Measurements from ENCODE around the gene KRTAP12-3. TPM values are rescaled to one million over a fixed set of nuclear protein-coding genes. Genes with fewer than 3 reads are reported as not detected.
"Not testable (repeated sequence)": the region's sequence is repeated elsewhere in the genome, so short reads cannot be mapped to it uniquely, and the experiment has no call there.

Gene KRTAP12-3
- total RNA-seq = 10 to 100 TPM in 1 of 4 donors, not detected in 3; 13.2 TPM

- intact Hi-C loops (cut with DNase I; ENCODE audit: low total_unique reads) = no loop called here
- peak in 1 of 2 donors; percentile 63 for DNase-seq (ENCODE audit: low spot score in 2 of 2)
- TF ChIP-seq POLR2A (IDR thresholded peaks at IDR 0.05) = no peak
- TF ChIP-seq, protein P1, sequence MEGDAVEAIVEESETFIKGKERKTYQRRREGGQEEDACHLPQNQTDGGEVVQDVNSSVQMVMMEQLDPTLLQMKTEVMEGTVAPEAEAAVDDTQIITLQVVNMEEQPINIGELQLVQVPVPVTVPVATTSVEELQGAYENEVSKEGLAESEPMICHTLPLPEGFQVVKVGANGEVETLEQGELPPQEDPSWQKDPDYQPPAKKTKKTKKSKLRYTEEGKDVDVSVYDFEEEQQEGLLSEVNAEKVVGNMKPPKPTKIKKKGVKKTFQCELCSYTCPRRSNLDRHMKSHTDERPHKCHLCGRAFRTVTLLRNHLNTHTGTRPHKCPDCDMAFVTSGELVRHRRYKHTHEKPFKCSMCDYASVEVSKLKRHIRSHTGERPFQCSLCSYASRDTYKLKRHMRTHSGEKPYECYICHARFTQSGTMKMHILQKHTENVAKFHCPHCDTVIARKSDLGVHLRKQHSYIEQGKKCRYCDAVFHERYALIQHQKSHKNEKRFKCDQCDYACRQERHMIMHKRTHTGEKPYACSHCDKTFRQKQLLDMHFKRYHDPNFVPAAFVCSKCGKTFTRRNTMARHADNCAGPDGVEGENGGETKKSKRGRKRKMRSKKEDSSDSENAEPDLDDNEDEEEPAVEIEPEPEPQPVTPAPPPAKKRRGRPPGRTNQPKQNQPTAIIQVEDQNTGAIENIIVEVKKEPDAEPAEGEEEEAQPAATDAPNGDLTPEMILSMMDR (IDR thresholded peaks at IDR 0.05) = no peak
- 75 to 77% methylated on average over 26 of the region's 26 CpGs for WGBS, 2 donors
- H3K4me3 ChIP-seq (ENCODE audit: low read depth, poor library complexity, severe bottlenecking) = no peak within 1 kb of the TSS
Measured at GRCh38 chr21:44657635-44658540, at the start of gene KRTAP12-3. Gene KRTAP12-3 (plus strand): TSS chr21:44657932. CDS start chr21:44657980, 48 bp downstream.

DNA sequence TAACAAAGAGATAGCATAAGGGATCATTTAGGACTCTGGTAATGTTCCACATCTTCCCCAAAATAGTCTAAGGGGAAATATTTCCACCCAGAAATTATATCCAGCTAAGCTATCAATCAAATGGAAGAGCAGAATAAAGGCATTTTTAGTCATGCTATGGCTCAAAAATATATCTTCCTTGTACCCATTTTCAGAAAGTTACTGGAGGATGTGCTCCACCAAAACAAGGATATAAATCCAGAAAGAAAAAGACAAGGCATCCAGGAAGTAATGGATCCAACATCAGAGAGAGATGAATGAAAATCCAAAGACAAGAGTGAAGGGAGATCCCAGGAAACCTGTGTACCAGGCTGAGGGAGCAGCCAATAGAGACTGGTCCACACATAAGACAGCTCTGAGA, 48.5 kb upstream of the KRTAP12-3 start:
- intact Hi-C loops (cut with DNase I; ENCODE audit: low total_unique reads) = no loop called here
- H3K4me3 ChIP-seq (ENCODE audit: low read depth, poor library complexity, severe bottlenecking) = no peak overlapping the region
- no peak for DNase-seq (ENCODE audit: low spot score in 2 of 2)
- TF ChIP-seq POLR2A (IDR thresholded peaks at IDR 0.05) = no peak
- TF ChIP-seq, protein P1 (IDR thresholded peaks at IDR 0.05) = no peak

DNA sequence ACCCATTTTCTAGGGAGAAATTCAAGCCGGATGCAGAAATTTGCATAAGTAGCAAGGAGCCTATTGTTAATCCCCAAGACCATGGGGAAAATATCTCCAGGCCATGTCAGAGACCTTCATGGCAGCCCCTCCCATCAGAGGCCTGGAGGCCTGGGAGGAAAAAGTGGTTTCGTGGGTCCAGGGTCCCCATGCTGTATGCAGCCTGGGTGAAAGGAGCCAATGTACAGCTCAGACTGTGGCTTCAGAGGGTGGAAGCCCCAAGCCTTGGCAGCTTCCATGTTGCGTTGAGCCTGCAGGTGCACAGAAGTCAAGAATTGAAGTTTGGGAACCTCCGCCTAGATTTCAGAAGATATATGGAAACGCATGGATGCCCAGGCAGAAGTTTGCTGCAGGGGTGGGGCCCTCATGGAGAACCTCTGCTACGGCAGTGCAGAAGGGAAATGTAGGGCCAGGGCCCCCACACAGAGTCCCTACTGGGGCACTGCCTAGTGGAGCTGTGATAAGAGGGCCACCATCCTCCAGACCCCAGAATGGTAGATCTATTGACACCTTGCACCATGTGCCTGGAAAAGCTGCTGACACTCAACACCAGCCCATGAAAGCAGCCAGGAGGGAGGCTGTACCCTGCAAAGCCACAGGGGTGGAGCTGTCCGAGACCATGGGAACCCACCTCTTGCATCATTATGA, 47.4 kb upstream of the KRTAP12-3 start:
- DNase-seq (ENCODE audit: low spot score in 2 of 2); H3K4me3 ChIP-seq (ENCODE audit: low read depth, poor library complexity, severe bottlenecking); intact Hi-C loops (cut with DNase I; ENCODE audit: low total_unique reads): not testable (repeated sequence)
- 97% methylated on average over 7 of the region's 7 CpGs for WGBS, 2 donors

- intact Hi-C loops (cut with DNase I; ENCODE audit: low total_unique reads) = no loop called here
- DNase-seq (ENCODE audit: low spot score in 2 of 2) = no peak
- 80 to 84% methylated on average over 4 of the region's 4 CpGs for WGBS, 2 donors
- TF ChIP-seq POLR2A (IDR thresholded peaks at IDR 0.05) = no peak
- TF ChIP-seq, protein P1 (IDR thresholded peaks at IDR 0.05) = no peak
- no peak overlapping the region for H3K4me3 ChIP-seq (ENCODE audit: low read depth, poor library complexity, severe bottlenecking)
Measured at GRCh38 chr21:44611551-44611950, 46.2 kb upstream of the KRTAP12-3 start.

- no peak for DNase-seq (ENCODE audit: low spot score in 2 of 2)
- WGBS, 2 donors = 88 to 93% methylated on average over 7 to 8 of the region's 8 CpGs
- no peak for TF ChIP-seq POLR2A (IDR thresholded peaks at IDR 0.05)
- TF ChIP-seq, protein P1 (IDR thresholded peaks at IDR 0.05) = no peak
- intact Hi-C loops (cut with DNase I; ENCODE audit: low total_unique reads) = no loop called here
- no peak within 1 kb of the TSS for H3K4me3 ChIP-seq (ENCODE audit: low read depth, poor library complexity, severe bottlenecking)
Measured at GRCh38 chr21:44612029-44612486, 45.7 kb upstream of the KRTAP12-3 start, which contains the start of gene KRTAP10-8. Gene KRTAP10-8 (plus strand): TSS chr21:44612079. CDS start chr21:44612101, 22 bp downstream.

GRCh38 chr21:44612669-44613229, 45.0 kb upstream of the KRTAP12-3 start:
- TF ChIP-seq, protein P1 (IDR thresholded peaks at IDR 0.05) = no peak
- TF ChIP-seq POLR2A (IDR thresholded peaks at IDR 0.05) = no peak
- no peak for DNase-seq (ENCODE audit: low spot score in 2 of 2)
- intact Hi-C loops (cut with DNase I; ENCODE audit: low total_unique reads) = no loop called here
- H3K4me3 ChIP-seq (ENCODE audit: low read depth, poor library complexity, severe bottlenecking) = no peak overlapping the region
- WGBS, 2 donors = 86 to 91% methylated on average over 13 of the region's 13 CpGs
